CD4-positive, alpha-beta T cell treated with Interleukin-4 for 1 hour (primary cell): ENCODE data around the gene ATP5F1D.

Source experiments
- DNase-seq, 2 donors: peaks; one replicate each; pipeline ENCODE4 v3.0.0-alpha.2; 2020 to 2022

Gene ATP5F1D

GRCh38 chr19:1248139-1248785 is 6.7 kb downstream of the ATP5F1D start, which contains the start of gene MIDN:
Gene MIDN (plus strand): TSS chr19:1248583. CDS start chr19:1250297, 1,714 bp downstream.
- peak; percentile 75 to 80 for DNase-seq

- peak; percentile 84 to 87 for DNase-seq
These were observed 7.3 kb downstream of the ATP5F1D start for GRCh38 chr19:1248786-1249297.

GRCh38 chr19:1249298-1249989 is 7.9 kb downstream of the ATP5F1D start:
- peak; percentile 95 to 96 for DNase-seq

- no peak for DNase-seq
These were observed 8.5 kb downstream of the ATP5F1D start for GRCh38 chr19:1249990-1250436.

- DNase-seq = peak; percentile 67 to 70
These were observed 9.1 kb downstream of the ATP5F1D start for GRCh38 chr19:1250437-1251260.

GRCh38 chr19:1251330-1252220 is 10.0 kb downstream of the ATP5F1D start:
- DNase-seq = peak; percentile 65 to 68

- DNase-seq = peak; percentile 85 to 87
These were observed 10.8 kb downstream of the ATP5F1D start for GRCh38 chr19:1252221-1252820.

GRCh38 chr19:1252821-1253513 is 11.4 kb downstream of the ATP5F1D start:
- DNase-seq = peak; percentile 84 to 88

GRCh38 chr19:1253514-1254080 is 12.0 kb downstream of the ATP5F1D start:
- DNase-seq = no peak

GRCh38 chr19:1254081-1254527 is 12.6 kb downstream of the ATP5F1D start:
- DNase-seq = peak in 1 of 2 donors; percentile 5

- peak in 1 of 2 donors; percentile 9 for DNase-seq
These were observed 13.1 kb downstream of the ATP5F1D start for GRCh38 chr19:1254530-1255185.

GRCh38 chr19:1255186-1256161 is 13.9 kb downstream of the ATP5F1D start:
- peak in 1 of 2 donors; percentile 8 for DNase-seq

- DNase-seq = peak in 1 of 2 donors; percentile 14
These were observed 15.3 kb downstream of the ATP5F1D start for GRCh38 chr19:1256646-1257474.

GRCh38 chr19:1257475-1258162 is 16.1 kb downstream of the ATP5F1D start:
- DNase-seq = peak in 1 of 2 donors; percentile 19

- no peak for DNase-seq
These were observed 16.6 kb downstream of the ATP5F1D start for GRCh38 chr19:1258163-1258492.

- no peak for DNase-seq
These were observed 17.2 kb downstream of the ATP5F1D start for GRCh38 chr19:1258707-1259205.
